ENCODE measurements around the gene RAB40B.

DNA sequence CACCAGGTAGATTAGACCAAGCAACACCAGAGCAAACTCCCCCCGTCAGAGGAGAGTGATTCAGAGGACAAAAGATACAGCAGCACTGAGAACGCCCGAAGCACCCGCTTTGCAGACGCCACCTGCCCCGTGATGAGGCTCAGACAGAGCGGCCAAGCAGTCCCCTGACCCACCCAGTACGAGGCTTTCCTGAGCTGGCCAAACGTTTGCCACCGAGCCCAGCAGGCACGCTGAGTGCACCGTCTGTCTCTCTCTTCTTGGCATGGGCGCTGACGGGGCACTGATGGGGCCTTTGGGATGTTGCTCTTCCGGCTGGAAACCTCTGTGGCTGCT, 30.9 kb downstream of the RAB40B start:
- TF ChIP-seq EP300 (IDR thresholded peaks at IDR 0.05) (no peak), POLR2A (IDR thresholded peaks at IDR 0.05) (no peak)
- TF ChIP-seq, protein P1, sequence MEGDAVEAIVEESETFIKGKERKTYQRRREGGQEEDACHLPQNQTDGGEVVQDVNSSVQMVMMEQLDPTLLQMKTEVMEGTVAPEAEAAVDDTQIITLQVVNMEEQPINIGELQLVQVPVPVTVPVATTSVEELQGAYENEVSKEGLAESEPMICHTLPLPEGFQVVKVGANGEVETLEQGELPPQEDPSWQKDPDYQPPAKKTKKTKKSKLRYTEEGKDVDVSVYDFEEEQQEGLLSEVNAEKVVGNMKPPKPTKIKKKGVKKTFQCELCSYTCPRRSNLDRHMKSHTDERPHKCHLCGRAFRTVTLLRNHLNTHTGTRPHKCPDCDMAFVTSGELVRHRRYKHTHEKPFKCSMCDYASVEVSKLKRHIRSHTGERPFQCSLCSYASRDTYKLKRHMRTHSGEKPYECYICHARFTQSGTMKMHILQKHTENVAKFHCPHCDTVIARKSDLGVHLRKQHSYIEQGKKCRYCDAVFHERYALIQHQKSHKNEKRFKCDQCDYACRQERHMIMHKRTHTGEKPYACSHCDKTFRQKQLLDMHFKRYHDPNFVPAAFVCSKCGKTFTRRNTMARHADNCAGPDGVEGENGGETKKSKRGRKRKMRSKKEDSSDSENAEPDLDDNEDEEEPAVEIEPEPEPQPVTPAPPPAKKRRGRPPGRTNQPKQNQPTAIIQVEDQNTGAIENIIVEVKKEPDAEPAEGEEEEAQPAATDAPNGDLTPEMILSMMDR (IDR thresholded peaks at IDR 0.05) = no peak
